ENCODE results near the gene GIPR. TPM values are rescaled to one million over a fixed set of nuclear protein-coding genes. Genes with fewer than 3 reads are reported as not detected.

The GIPR gene
- total RNA-seq, 5 donors from 2014 or later (not counting 1 experiment from before 2014, with no cell fraction given) = 6.9 to 10.8 (median 7.1) TPM

- under 1% methylated on average over 62 of the region's 70 CpGs for WGBS (ENCODE audit: insufficient coverage)
Measured at GRCh38 chr19:45692187-45693105, 24.4 kb downstream of the GIPR start, which contains the start of gene QPCTL. Gene QPCTL, plus strand, starts transcription at chr19:45692666. Its CDS starts 38 bp downstream, at chr19:45692704.

GRCh38 chr19:45693106-45693788, 25.2 kb downstream of the GIPR start:
- Histone ChIP-seq H3K27me3 (replicated peaks in 1 of 2; ENCODE audit: control insufficient read depth in 2 of 2, extremely low read depth in 1 of 2, insufficient read depth in 2 of 2, low read length in 1 of 2) (no peaks in the 10 kb centered on the region), H3K9me3 (no peaks in the 10 kb centered on the region), H3K4me1 (ENCODE audit: control insufficient read depth in 1 of 2, extremely low read depth in 1 of 2, insufficient read depth in 2 of 2, low read length in 2 of 2) (peaks cover 8 to 29% of the 10 kb centered on the region in 2 experiments), H3K4me3 (ENCODE audit: control insufficient read depth in 1 of 2, extremely low read depth in 1 of 2, low read length in 1 of 2) (peak overlapping the region; percentile 83 to 97), H3K27ac (ENCODE audit: low read length) (peak overlapping the region; percentile 92), H3K36me3 (ENCODE audit: control insufficient read depth in 2 of 2, extremely low read depth in 1 of 2, insufficient read depth in 1 of 2, low read length in 1 of 2) (peaks cover 6 to 25% of the 10 kb centered on the region in 2 donors)
- Mint-ChIP-seq H3K27ac (peak overlapping the region; percentile 77 to 87), H3K4me1 (peaks cover 16 to 27% (median 24%) of the 10 kb centered on the region in 3 donors), H3K4me3 (peak overlapping the region; percentile 94 to 97 (median 96)), H3K27me3 (no peaks in the 10 kb centered on the region), H3K36me3 (peaks cover 22% of the 10 kb centered on the region), H3K9me3 (no peaks in the 10 kb centered on the region)
- ATAC-seq (replicated peaks in 1 of 4) = no peak
- ChIA-PET CTCF (interaction anchor here (0.6 to 2.7 kb wide), 15 partner anchors 9 to 135 kb away, joined by 3 to 30 read pairs (median 4); partner anchors contain the start of genes FBXO46 (in 1 of the 2) and SIX5 (in 1 of the 2)), POLR2A (interaction anchor here (0.6 to 1.2 kb wide), 3 partner anchors 38 to 224 kb away, joined by 3 to 5 read pairs (median 4); partner anchors contain the start of gene FBXO46 (in 1 of the 2))
- 0% methylated on average over 6 of the region's 22 CpGs for WGBS (ENCODE audit: insufficient coverage)
- peak; percentile 30 to 82 (median 66) for DNase-seq

More at GRCh38 chr19:45692187-45693105, 24.4 kb downstream of the GIPR start, which contains the start of gene QPCTL:
- H3K36me3 Mint-ChIP-seq = peaks cover 21% of the 10 kb centered on the region
- no peaks in the 10 kb centered on the region for H3K9me3 Mint-ChIP-seq
- peak; percentile 87 to 92 (median 90) for ATAC-seq (replicated peaks in 1 of 4)
- H3K27ac Mint-ChIP-seq = peak within 1 kb of the TSS; percentile 93 to 98
- CTCF ChIA-PET = interaction anchor here (0.6 to 2.7 kb wide), 18 partner anchors 8 to 1154 kb away, joined by 3 to 30 read pairs (median 4); partner anchors contain the start of genes FBXO46 (in 1 of the 2) and SIX5 (in 1 of the 2)
- peak; percentile 91 to 99 (median 96) for DNase-seq
- no peaks in the 10 kb centered on the region for H3K9me3 ChIP-seq
- peak within 1 kb of the TSS; percentile 94 to 97 (median 96) for H3K4me3 Mint-ChIP-seq
- peaks cover 12 to 27% (median 24%) of the 10 kb centered on the region in 3 donors for H3K4me1 Mint-ChIP-seq
- peaks cover 10 to 30% of the 10 kb centered on the region in 2 donors for H3K36me3 ChIP-seq (ENCODE audit: control insufficient read depth in 2 of 2, extremely low read depth in 1 of 2, insufficient read depth in 1 of 2, low read length in 1 of 2)
- peak within 1 kb of the TSS; percentile 92 for H3K27ac ChIP-seq (ENCODE audit: low read length)
- peak within 1 kb of the TSS; percentile 83 to 97 for H3K4me3 ChIP-seq (ENCODE audit: control insufficient read depth in 1 of 2, extremely low read depth in 1 of 2, low read length in 1 of 2)
- peaks cover 8 to 33% of the 10 kb centered on the region in 2 experiments for H3K4me1 ChIP-seq (ENCODE audit: control insufficient read depth in 1 of 2, extremely low read depth in 1 of 2, insufficient read depth in 2 of 2, low read length in 2 of 2)
- no peaks in the 10 kb centered on the region for H3K27me3 ChIP-seq (replicated peaks in 1 of 2; ENCODE audit: control insufficient read depth in 2 of 2, extremely low read depth in 1 of 2, insufficient read depth in 2 of 2, low read length in 1 of 2)
- no peaks in the 10 kb centered on the region for H3K27me3 Mint-ChIP-seq
- POLR2A ChIA-PET = interaction anchor here (0.6 to 1.2 kb wide), 2 partner anchors 39 to 177 kb away, joined by 3 to 4 read pairs; partner anchors contain the start of gene FBXO46 (in 1 of the 2)

GRCh38 chr19:45701676-45702075, 33.7 kb downstream of the GIPR start:
- CTCF ChIA-PET = interaction anchor here in 1 of 2 donors (0.6 kb wide), 1 partner anchor 493 kb away, joined by 3 read pairs; no protein-coding TSS in a partner anchor
- Histone ChIP-seq H3K4me3 (ENCODE audit: control insufficient read depth in 1 of 2, extremely low read depth in 1 of 2, low read length in 1 of 2) (no peak overlapping the region), H3K4me1 (ENCODE audit: control insufficient read depth in 1 of 2, extremely low read depth in 1 of 2, insufficient read depth in 2 of 2, low read length in 2 of 2) (peaks cover 0 to under 1% of the 10 kb centered on the region in 2 experiments), H3K36me3 (ENCODE audit: control insufficient read depth in 2 of 2, extremely low read depth in 1 of 2, insufficient read depth in 1 of 2, low read length in 1 of 2) (peaks cover 10 to 19% of the 10 kb centered on the region in 2 donors), H3K9me3 (no peaks in the 10 kb centered on the region), H3K27me3 (replicated peaks in 1 of 2; ENCODE audit: control insufficient read depth in 2 of 2, extremely low read depth in 1 of 2, insufficient read depth in 2 of 2, low read length in 1 of 2) (no peaks in the 10 kb centered on the region), H3K27ac (ENCODE audit: low read length) (no peak overlapping the region)
- no peak overlapping the region for H3K4me3 Mint-ChIP-seq
- POLR2A ChIA-PET = no interaction called here
- peaks cover 0 to 5% (median 0%) of the 10 kb centered on the region in 3 donors for H3K4me1 Mint-ChIP-seq
- H3K9me3 Mint-ChIP-seq = no peaks in the 10 kb centered on the region
- WGBS (ENCODE audit: insufficient coverage) = 80% methylated on average over 1 of the region's 7 CpGs
- no peak for ATAC-seq (replicated peaks in 1 of 4)
- peaks cover 12% of the 10 kb centered on the region for H3K36me3 Mint-ChIP-seq
- H3K27ac Mint-ChIP-seq = no peak overlapping the region
- no peak for DNase-seq
- H3K27me3 Mint-ChIP-seq = no peaks in the 10 kb centered on the region

DNA sequence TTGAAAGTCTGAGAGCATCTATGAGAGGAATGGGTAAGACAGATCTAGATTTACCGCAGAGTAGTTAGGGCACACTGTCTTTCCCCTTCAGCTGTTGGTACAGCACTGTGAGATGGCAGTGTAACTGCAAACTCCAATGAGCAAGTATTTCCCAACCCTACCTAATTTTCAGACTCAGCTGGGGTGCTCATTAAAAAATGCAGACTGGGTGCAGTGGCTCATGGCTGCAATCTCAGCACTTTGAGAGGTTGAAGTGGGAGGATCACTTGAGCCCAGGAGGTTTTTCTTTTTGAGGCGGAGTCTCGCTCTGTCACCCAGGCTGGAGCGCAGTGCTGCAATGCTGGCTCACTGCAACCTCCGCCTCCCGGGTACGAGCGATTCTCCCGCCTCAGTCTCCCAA, 37.1 kb downstream of the GIPR start:
- WGBS (ENCODE audit: insufficient coverage) = 98% methylated on average over 7 of the region's 9 CpGs
- peaks cover 13 to 20% of the 10 kb centered on the region in 2 donors for H3K36me3 ChIP-seq (ENCODE audit: control insufficient read depth in 2 of 2, extremely low read depth in 1 of 2, insufficient read depth in 1 of 2, low read length in 1 of 2)
- no peaks in the 10 kb centered on the region for H3K9me3 ChIP-seq
- no peak overlapping the region for H3K27ac Mint-ChIP-seq
- CTCF ChIA-PET = no interaction called here
- DNase-seq (no peak), ATAC-seq (replicated peaks in 1 of 4) (no peak)
- H3K4me1 Mint-ChIP-seq = peaks cover 5 to 8% (median 7%) of the 10 kb centered on the region in 3 donors
- POLR2A ChIA-PET = no interaction called here
- peaks cover 13% of the 10 kb centered on the region for H3K36me3 Mint-ChIP-seq
- H3K27me3 Mint-ChIP-seq = no peaks in the 10 kb centered on the region
- no peak overlapping the region for H3K4me3 Mint-ChIP-seq
- H3K27ac ChIP-seq (ENCODE audit: low read length) = no peak overlapping the region
- H3K4me3 ChIP-seq (ENCODE audit: control insufficient read depth in 1 of 2, extremely low read depth in 1 of 2, low read length in 1 of 2) = no peak overlapping the region
- no peaks in the 10 kb centered on the region for H3K9me3 Mint-ChIP-seq
- H3K4me1 ChIP-seq (ENCODE audit: control insufficient read depth in 1 of 2, extremely low read depth in 1 of 2, insufficient read depth in 2 of 2, low read length in 2 of 2) = peaks cover 0 to 5% of the 10 kb centered on the region in 2 experiments
- no peaks in the 10 kb centered on the region for H3K27me3 ChIP-seq (replicated peaks in 1 of 2; ENCODE audit: control insufficient read depth in 2 of 2, extremely low read depth in 1 of 2, insufficient read depth in 2 of 2, low read length in 1 of 2)

DNA sequence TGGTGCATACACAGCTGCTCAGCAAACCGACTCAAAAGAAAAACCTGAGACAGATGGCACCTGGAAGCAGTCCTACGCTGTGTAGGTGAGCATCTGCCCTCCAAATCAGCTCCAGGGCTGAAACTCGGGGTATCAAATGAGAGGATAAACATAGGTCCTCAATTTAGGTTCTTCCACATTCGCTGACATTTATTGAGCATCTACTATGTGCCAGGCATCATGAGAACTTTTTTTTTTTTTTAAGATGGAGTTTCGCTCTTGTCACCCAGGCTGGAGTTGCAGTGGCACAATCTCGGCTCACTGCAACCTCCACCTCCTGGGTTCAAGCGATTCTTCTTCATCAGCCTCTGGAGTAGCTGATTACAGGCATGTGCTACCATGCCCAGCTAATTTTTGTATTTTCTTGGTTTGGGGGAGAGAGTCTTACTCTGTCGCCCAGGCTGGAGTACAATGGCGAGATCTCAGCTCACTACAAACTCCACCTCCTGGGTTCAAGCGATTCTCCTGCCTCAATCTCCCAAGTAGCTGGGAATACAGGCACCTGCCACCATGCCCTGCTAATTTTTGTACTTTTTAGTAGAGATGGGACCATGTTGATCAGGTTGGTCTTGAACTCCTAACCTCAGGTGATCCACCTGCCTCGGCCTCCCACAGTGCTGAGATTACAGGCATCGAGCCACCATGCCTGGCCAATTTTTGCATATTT, 37.8 kb downstream of the GIPR start:
- no peaks in the 10 kb centered on the region for H3K27me3 Mint-ChIP-seq
- no peak overlapping the region for H3K4me3 Mint-ChIP-seq
- Histone ChIP-seq H3K27me3 (replicated peaks in 1 of 2; ENCODE audit: control insufficient read depth in 2 of 2, extremely low read depth in 1 of 2, insufficient read depth in 2 of 2, low read length in 1 of 2) (no peaks in the 10 kb centered on the region), H3K4me1 (ENCODE audit: control insufficient read depth in 1 of 2, extremely low read depth in 1 of 2, insufficient read depth in 2 of 2, low read length in 2 of 2) (peaks cover 0 to 5% of the 10 kb centered on the region in 2 experiments), H3K27ac (ENCODE audit: low read length) (no peak overlapping the region), H3K36me3 (ENCODE audit: control insufficient read depth in 2 of 2, extremely low read depth in 1 of 2, insufficient read depth in 1 of 2, low read length in 1 of 2) (peaks cover 16 to 20% of the 10 kb centered on the region in 2 donors), H3K4me3 (ENCODE audit: control insufficient read depth in 1 of 2, extremely low read depth in 1 of 2, low read length in 1 of 2) (no peak overlapping the region), H3K9me3 (no peaks in the 10 kb centered on the region)
- ATAC-seq (replicated peaks in 1 of 4) (no peak), DNase-seq (no peak)
- H3K9me3 Mint-ChIP-seq = no peaks in the 10 kb centered on the region
- ChIA-PET POLR2A (interaction anchor here in 1 of 2 donors (0.6 kb wide), 1 partner anchor 10 kb away, joined by 6 read pairs; no protein-coding TSS in a partner anchor), CTCF (interaction anchor here in 1 of 2 donors (2.6 kb wide), 1 partner anchor 13 kb away, joined by 9 read pairs; the partner anchor contains the start of gene QPCTL)
- 94% methylated on average over 5 of the region's 12 CpGs for WGBS (ENCODE audit: insufficient coverage)
- no peak overlapping the region for H3K27ac Mint-ChIP-seq
- peaks cover 18% of the 10 kb centered on the region for H3K36me3 Mint-ChIP-seq
- peaks cover 12 to 14% (median 12%) of the 10 kb centered on the region in 3 donors for H3K4me1 Mint-ChIP-seq
